ENCODE measurements around the gene ST8SIA5. TPM values are rescaled to one million over a fixed set of nuclear protein-coding genes. Genes with fewer than 3 reads are reported as not detected.

ST8SIA5 gene
- total and polyA plus RNA-seq, 2 experiments from 2014 or later = 3.3 to 4.8 TPM

GRCh38 chr18:46750626-46751025, 6.2 kb downstream of the ST8SIA5 start (continued):
- no peak for TF ChIP-seq ZNF462 (CRISPR knock-in tag; IDR thresholded peaks at IDR 0.05)
- no peak for TF ChIP-seq ZNF114 (CRISPR knock-in tag; IDR thresholded peaks at IDR 0.05)
- no peak for TF ChIP-seq EZH2 (IDR thresholded peaks at IDR 0.05; ENCODE audit: low read depth, unreplicated experiment)
- no peak for TF ChIP-seq CREB1 (CRISPR knock-in tag; IDR thresholded peaks at IDR 0.05; ENCODE audit: low read depth)

GRCh38 chr18:46748466-46748865, 8.4 kb downstream of the ST8SIA5 start:
- ATAC-seq (no peak), DNase-seq (ENCODE audit: low spot score) (no peak)
- H3K4me1 ChIP-seq (ENCODE audit: insufficient read depth) = no peaks in the 10 kb centered on the region
- Mint-ChIP-seq H3K4me3 (no peak overlapping the region), H3K36me3 (ENCODE audit: low read depth) (no peaks in the 10 kb centered on the region), H3K27ac (no peak overlapping the region), H3K27me3 (ENCODE audit: insufficient read depth, low read depth, poor library complexity) (peaks cover 12% of the 10 kb centered on the region), H3K4me1 (no peaks in the 10 kb centered on the region; the same call in 1 of the 3 replicates), H3K9me3 (peaks cover 2% of the 10 kb centered on the region; the same call in 2 of the 3 replicates)
- no peaks in the 10 kb centered on the region for H3K79me2 ChIP-seq (replicated peaks; ENCODE audit: insufficient read depth)
- H3K4me2 ChIP-seq = no peak overlapping the region
- H3K36me3 ChIP-seq (ENCODE audit: insufficient read depth) = no peaks in the 10 kb centered on the region
- no peaks in the 10 kb centered on the region for H3K9me2 ChIP-seq (ENCODE audit: insufficient read depth)
- no peaks in the 10 kb centered on the region for H4K20me1 ChIP-seq (replicated peaks; ENCODE audit: insufficient read depth)
- no peak overlapping the region for H2AFZ ChIP-seq
- no peak overlapping the region for H3K4me3 ChIP-seq
- H3K27ac ChIP-seq (ENCODE audit: low read depth) = no peak overlapping the region
- no peaks in the 10 kb centered on the region for H3K27me3 ChIP-seq (ENCODE audit: insufficient read depth)
- no peaks in the 10 kb centered on the region for H3F3A ChIP-seq (replicated peaks; ENCODE audit: low read depth)
- TF ChIP-seq, protein P1, sequence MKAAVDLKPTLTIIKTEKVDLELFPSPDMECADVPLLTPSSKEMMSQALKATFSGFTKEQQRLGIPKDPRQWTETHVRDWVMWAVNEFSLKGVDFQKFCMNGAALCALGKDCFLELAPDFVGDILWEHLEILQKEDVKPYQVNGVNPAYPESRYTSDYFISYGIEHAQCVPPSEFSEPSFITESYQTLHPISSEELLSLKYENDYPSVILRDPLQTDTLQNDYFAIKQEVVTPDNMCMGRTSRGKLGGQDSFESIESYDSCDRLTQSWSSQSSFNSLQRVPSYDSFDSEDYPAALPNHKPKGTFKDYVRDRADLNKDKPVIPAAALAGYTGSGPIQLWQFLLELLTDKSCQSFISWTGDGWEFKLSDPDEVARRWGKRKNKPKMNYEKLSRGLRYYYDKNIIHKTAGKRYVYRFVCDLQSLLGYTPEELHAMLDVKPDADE (IDR thresholded peaks at IDR 0.05) = no peak
- TF ChIP-seq JUNB (IDR thresholded peaks at IDR 0.05; ENCODE audit: unreplicated experiment) (no peak), CREB1 (CRISPR knock-in tag; IDR thresholded peaks at IDR 0.05; ENCODE audit: low read depth) (no peak), ZNF462 (CRISPR knock-in tag; IDR thresholded peaks at IDR 0.05) (no peak), NANOG (IDR thresholded peaks at IDR 0.05; ENCODE audit: borderline replicate concordance) (no peak), POLR2AphosphoS5 (IDR thresholded peaks at IDR 0.05; ENCODE audit: low read depth) (no peak)
